22Rv1 (cell line): Measurements from ENCODE around the gene CFAP298.

Experiments
- CTCF ChIP-seq: fragments of 450-650 bp; IDR thresholded peaks from 2 replicates; pipeline ENCODE4 v1.5.1; 2017; ENCODE audit warnings: mild to moderate bottlenecking
- ZFX ChIP-seq: fragments of 450-650 bp; IDR thresholded peaks from 2 replicates; pipeline ENCODE4 v1.6.1; 2017; ENCODE audit warnings: antibody characterized with exemption, borderline replicate concordance

GRCh38 chr21:32562426-32562825 lies 49.8 kb downstream of the CFAP298 start:
- TF ChIP-seq CTCF, result peak; percentile 36; the same call in 1 of the 2 replicates
- TF ChIP-seq ZFX, result no peak
